GM12892 (cell line): ENCODE data around the gene VAMP8.
"Not testable (repeated sequence)": the region's sequence is repeated elsewhere in the genome, so short reads cannot be mapped to it uniquely, and the experiment has no call there.

Experiments used
- DNase-seq: peaks from one replicate; pipeline ENCODE4 v3.0.0; 2011; ENCODE audit not compliant: insufficient read length
- FAIRE-seq: peaks from 2 replicates; lab custom pipeline; 2011; peaks lifted over from hg19 to GRCh38; lab: Jason Lieb, UNC
- POLR2A ChIP-seq: IDR thresholded peaks from 2 replicates; pipeline ENCODE4 v1.6.1; 2011; ENCODE audit warnings: low read depth, low read length, control low read depth
- POLR2AphosphoS5 ChIP-seq: IDR thresholded peaks from 2 replicates; pipeline ENCODE4 v1.6.1; 2011; ENCODE audit warnings: low read depth, low read length, control low read depth
- TAF1 ChIP-seq: IDR thresholded peaks from 2 replicates; pipeline ENCODE4 v1.6.1; 2011; ENCODE audit warnings: low read depth, mild to moderate bottlenecking, control low read depth, low read length, borderline replicate concordance

Gene VAMP8

GRCh38 chr2:85602476-85603234 lies 25.3 kb downstream of the VAMP8 start, which contains the start of gene TMEM150A:
TMEM150A (minus strand) TSS chr2:85602698; CDS start chr2:85601948, 750 bp downstream.
- peak; percentile 64 for FAIRE-seq
- TF ChIP-seq TAF1 (no peak), POLR2AphosphoS5 (no peak), POLR2A (peak; percentile 43; the same call in 1 of the 2 replicates)
- peak; percentile 93 for DNase-seq

- FAIRE-seq, DNase-seq: not testable (repeated sequence)
Observed at GRCh38 chr2:85604133-85604444, 26.7 kb downstream of the VAMP8 start.

GRCh38 chr2:85604568-85605339 lies 27.4 kb downstream of the VAMP8 start:
- TF ChIP-seq TAF1 (no peak), POLR2A (peak; percentile 30; the same call in 1 of the 2 replicates)
- DNase-seq, result no peak
- no peak for FAIRE-seq

- no peak for FAIRE-seq
- no peak for TF ChIP-seq TAF1
- no peak for TF ChIP-seq POLR2AphosphoS5
- no peak for TF ChIP-seq POLR2A
Observed at GRCh38 chr2:85605406-85606115, 28.2 kb downstream of the VAMP8 start.

GRCh38 chr2:85606116-85606455 lies 28.7 kb downstream of the VAMP8 start:
- TF ChIP-seq POLR2AphosphoS5 (no peak), TAF1 (no peak), POLR2A (no peak)
- FAIRE-seq (no peak), DNase-seq (no peak)

More at GRCh38 chr2:85605406-85606115, 28.2 kb downstream of the VAMP8 start:
- DNase-seq, result no peak

GRCh38 chr2:85607268-85608215 lies 30.2 kb downstream of the VAMP8 start:
- DNase-seq, result no peak
- TF ChIP-seq TAF1 (no peak), POLR2A (no peak), POLR2AphosphoS5 (no peak)
- no peak for FAIRE-seq

GRCh38 chr2:85611217-85611704 lies 33.9 kb downstream of the VAMP8 start:
- no peak for FAIRE-seq
- TF ChIP-seq POLR2A (no peak), POLR2AphosphoS5 (no peak), TAF1 (no peak)

GRCh38 chr2:85611705-85612587 lies 34.6 kb downstream of the VAMP8 start, which contains the start of gene C2orf68:
C2orf68 (minus strand) TSS chr2:85612066; CDS start chr2:85611984, 82 bp downstream.
- TF ChIP-seq POLR2AphosphoS5 (peak; percentile 82), POLR2A (peak; percentile 84), TAF1 (0 out of 2 replicates have a peak, but pooled peaks have one; percentile 52)
- DNase-seq (peak; percentile 96), FAIRE-seq (peak; percentile 78)

More at GRCh38 chr2:85611217-85611704, 33.9 kb downstream of the VAMP8 start:
- DNase-seq, result no peak

- DNase-seq (no peak), FAIRE-seq (no peak)
- TF ChIP-seq POLR2AphosphoS5, result no peak
- TF ChIP-seq POLR2A, result no peak
- TF ChIP-seq TAF1, result no peak
Observed at GRCh38 chr2:85613717-85614515, 36.5 kb downstream of the VAMP8 start.

- not testable (repeated sequence) for FAIRE-seq, DNase-seq
Observed at GRCh38 chr2:85614757-85615156, 37.4 kb downstream of the VAMP8 start.
